ENCODE measurements around the gene SLC35G4. TPM values are rescaled to one million over a fixed set of nuclear protein-coding genes. Genes with fewer than 3 reads are reported as not detected.
"Not testable (repeated sequence)": the region's sequence is repeated elsewhere in the genome, so short reads cannot be mapped to it uniquely, and the experiment has no call there.

Gene SLC35G4
- total RNA-seq, 1 donor from 2014 or later, result not detected

DNA sequence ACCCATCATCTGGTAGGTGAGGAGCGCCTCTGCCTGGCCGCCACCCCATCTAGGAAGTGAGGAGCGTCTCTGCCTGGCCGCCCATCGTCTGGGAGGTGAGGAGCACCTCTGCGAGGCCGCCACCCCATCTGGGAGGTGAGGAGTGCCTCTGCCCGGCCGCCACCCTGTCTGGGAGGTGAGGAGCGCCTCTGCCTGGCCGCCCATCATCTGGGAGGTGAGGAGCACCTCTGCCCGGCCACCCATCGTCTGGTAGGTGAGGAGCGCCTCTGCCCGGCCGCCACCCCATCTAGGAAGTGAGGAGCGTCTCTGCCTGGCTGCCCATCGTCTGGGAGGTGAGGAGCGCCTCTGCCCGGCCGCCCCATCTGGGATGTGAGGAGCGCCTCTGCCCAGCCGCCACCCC lies 4.2 kb downstream of the SLC35G4 start:
- not testable (repeated sequence) for DNase-seq (ENCODE audit: low read depth in 2 of 2)

DNA sequence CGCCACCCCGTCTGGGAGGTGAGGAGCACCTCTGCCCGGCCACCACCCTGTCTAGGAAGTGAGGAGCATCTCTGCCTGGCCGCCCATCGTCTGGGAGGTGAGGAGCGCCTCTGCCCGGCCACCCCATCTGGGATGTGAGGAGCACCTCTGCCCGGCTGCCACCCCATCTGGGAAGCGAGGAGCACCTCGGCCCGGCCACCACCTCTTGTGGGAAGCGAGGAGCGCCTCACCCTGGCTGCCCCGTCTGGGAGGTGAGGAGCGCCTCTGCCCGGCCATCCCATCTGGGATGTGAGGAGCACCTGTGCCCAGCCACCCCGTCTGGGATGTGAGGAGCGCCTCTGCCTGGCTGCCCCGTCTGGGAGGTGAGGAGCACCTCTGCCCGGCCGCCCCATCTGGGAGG lies 4.6 kb downstream of the SLC35G4 start:
- DNase-seq (ENCODE audit: low read depth in 2 of 2), result not testable (repeated sequence)

DNA sequence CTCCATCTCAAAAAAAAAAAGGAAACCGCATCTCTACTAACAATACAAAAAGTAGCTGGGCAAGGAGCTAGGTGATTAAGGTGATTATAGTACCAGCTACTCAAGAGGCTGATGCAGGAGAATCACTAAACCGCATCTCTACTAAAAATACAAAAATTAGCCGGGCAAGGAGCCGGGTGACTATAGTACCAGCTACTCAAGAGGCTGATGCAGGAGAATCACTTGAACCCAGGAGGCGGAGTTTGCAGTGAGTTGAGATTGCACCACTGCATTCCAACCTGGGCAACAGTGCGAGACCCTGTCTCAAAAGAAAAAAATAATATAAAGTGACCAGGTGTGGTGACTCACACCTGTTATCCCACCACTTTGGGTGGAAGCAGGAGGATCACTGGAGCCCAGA lies 5.6 kb downstream of the SLC35G4 start:
- not testable (repeated sequence) for DNase-seq (ENCODE audit: low read depth in 2 of 2)

DNA sequence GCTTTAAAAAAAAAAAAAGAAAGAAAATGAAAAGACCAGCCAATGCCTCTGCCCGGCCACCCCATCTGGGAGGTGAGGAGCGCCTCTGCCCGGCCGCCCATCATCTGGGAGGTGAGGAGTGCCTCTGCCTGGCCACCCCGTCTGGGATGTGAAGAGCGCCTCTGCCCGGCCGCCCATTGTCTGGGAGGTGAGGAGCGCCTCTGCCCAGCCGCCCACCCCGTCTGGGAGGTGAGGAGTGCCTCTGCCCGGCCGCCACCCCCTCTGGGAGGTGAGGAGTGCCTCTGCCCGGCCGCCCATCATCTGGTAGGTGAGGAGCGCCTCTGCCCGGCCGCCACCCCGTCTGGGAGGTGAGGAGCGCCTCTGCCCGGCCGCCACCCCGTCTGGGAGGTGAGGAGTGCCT lies 37.9 kb downstream of the SLC35G4 start:
- DNase-seq (ENCODE audit: low read depth in 2 of 2), result not testable (repeated sequence)

DNA sequence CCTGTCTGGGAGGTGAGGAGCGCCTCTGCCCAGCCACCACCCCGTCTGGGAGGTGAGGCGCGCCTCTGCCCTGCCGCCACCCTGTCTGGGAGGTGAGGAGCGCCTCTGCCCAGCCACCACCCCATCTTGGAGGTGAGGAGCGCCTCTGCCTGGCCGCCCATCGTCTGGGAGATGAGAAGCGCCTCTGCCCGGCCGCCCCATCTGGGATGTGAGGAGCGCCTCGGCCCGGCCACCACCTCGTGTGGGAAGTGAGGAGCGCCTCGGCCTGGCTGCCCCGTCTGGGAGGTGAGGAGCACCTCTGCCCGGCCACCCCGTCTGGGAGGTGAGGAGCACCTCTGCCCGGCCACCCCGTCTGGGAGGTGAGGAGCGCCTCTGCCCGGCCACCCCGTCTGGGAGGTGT lies 38.4 kb downstream of the SLC35G4 start:
- DNase-seq (ENCODE audit: low read depth in 2 of 2), result not testable (repeated sequence)

DNA sequence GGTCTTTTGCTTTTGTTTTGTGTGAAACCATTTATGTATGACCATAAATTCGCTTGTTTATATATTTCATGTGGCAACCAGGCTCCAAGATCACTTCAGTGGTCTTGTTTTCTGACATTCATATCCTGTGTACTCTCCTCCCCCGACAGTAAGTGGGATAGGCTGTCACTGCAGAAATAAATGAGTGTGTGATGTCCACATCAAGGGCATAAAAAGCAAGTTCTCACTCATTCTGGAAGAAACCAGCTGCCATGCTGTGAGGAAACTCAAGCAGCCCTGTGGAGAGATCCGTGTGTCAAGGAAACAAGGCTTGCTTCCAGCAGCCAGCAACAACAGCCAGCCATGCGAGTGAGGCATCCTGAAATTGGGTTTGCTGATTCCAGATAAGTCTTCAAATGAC lies 40.4 kb downstream of the SLC35G4 start:
- DNase-seq (ENCODE audit: low read depth in 2 of 2), result no peak

DNA sequence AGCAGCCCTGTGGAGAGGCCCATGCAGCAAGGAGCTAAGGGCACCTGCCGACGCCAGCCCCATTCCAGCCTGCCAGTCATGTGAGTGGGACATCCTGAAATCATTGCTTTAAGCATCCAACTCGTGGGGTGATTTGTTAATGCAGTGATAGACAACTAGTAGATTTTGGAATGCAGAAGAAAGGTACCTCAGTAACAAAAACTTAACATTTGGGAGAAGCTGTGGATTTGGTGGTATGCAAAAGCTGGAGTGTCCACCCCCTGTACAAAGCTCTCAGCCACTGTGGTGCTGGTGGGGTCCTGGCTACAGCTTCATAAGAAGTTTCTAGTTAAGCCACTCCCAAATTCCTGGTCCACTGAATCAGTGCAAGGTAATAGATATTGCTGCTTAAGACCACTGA lies 42.5 kb downstream of the SLC35G4 start:
- DNase-seq (ENCODE audit: low read depth in 2 of 2), result no peak

DNA sequence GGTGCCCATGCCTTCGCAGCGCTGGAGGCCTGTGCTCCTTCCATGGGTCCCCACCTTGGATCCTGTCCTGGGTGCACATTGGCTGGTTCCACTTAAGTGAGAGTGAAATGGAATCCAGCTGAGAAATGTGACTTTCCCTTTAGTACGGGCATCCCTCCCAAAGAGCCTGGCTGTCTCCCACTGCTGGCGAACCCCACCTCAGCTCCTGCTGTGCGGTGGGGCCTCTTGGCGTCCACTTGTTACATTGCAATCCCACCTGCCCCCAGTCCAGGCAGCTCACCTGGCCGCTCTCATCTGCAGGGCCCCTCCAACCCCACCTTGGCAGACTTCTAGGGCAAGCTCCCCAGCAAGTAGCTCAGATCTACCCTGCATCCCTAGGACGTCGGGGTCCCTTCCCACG lies 44.1 kb downstream of the SLC35G4 start:
- no peak for DNase-seq (ENCODE audit: low read depth in 2 of 2)

DNA sequence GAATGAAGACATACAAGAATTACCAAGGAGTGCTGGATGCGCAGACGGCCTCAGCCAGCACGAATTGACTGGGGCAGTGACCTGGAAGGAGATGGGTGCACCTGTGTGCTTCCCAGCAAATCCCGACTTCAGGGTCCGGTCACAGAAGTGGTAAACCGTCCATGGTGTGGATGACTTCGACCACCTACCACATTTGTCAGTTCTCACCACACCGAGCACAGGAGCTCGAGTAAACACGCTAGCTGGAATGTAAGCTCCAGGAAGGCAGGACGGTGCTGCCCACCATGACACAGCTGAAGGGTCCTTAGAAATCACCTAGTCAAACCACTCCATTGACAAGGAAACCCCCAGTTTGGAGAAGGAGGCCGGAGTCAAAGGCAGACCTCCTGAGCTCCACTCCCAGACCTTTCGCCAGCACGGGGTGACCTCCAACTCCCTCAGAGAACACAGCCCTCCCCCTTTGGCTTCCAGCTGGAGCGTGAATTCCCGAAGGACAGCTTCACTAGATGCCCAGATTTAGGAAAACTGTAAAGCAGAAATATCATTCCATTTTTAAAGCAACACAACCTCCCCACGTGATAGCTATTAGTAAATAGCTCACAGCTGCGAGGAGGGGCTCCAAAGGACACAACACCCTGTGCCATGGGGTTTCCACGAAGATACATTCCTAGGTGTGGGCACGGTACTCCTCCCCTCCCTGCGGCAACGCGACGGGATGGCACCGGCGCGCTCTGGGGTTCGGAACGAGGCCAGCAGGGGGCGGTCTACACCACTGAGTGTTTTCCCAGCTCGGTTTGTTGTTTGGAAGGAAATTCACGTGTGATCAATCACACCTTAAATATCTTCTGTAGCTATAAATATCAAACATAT lies 45.6 kb downstream of the SLC35G4 start:
- DNase-seq (ENCODE audit: low read depth in 2 of 2), result peak in 1 of 2 donors; percentile 43

DNA sequence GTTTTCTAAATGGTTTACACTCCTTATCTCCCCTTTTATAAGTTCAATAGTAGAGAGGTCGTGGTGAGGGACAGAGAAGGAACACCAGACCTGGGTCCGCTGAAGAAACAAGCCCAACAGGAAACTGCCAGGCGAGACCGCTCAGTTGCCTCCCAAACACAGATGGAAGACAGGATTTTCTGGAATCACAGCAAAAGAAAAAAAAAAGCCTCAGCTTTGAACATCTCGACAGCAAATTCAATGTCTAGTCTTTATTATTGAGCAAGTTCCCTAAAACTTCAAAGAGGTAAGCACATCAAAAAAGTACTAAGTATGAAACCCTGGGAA lies 46.2 kb downstream of the SLC35G4 start:
- no peak for DNase-seq (ENCODE audit: low read depth in 2 of 2)

DNA sequence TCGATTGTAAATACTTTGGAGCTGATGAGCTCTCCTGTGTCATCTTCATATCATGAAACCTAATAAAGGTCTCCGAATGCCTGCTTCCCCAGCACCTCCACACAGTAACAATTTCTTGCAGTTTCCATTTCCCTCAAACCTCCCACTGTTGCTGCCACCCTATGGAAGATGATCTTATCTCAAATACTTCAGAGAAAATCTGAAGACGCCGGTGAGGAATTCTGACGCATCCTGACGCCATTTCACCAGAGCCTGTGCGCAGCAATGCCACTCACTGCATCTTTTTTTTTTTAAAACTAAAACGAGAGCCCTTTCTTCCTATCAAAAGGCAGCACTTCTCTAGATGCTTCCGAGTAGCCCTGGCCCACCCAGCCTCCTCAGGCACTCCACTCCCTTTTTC lies 47.8 kb downstream of the SLC35G4 start:
- no peak for DNase-seq (ENCODE audit: low read depth in 2 of 2)

DNA sequence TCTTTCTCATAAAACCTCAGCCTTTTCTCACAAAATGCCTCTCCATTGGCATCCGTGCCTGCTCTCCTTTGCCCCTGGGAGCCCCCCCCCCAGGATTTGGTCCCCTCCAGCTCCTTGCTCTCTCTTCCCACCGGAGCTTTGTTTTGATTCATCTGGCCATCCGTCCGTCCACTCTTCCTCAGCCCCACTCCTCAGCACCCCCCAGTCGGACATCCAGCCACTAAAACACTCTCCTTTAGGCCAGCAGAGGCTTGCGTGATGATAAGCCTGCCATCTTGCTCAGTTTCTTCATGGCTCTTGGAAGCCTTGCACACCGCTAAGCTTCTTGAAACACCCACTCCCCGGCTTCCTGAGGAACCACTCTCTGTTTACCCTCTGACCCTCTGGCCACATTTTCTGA lies 48.2 kb downstream of the SLC35G4 start:
- no peak for DNase-seq (ENCODE audit: low read depth in 2 of 2)

DNA sequence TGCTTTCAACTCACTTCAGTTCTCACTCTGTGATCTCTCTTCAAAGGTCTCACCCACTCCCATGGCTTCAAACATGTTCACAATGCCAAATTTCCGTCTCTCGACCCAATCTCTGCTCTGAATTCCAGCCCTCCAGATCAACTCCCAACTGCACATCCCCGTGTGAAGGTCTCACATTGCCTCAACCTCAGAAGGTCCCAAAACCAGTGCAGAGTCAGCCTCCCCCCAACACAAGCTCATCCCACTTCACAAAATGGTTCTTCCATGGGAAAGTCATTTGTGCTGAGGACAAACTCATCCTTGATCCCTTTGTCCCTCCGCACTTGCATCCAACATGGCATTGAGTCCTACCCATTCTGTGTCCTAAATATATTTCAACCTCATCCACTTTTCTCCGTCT lies 48.6 kb downstream of the SLC35G4 start:
- DNase-seq (ENCODE audit: low read depth in 2 of 2), result no peak

DNA sequence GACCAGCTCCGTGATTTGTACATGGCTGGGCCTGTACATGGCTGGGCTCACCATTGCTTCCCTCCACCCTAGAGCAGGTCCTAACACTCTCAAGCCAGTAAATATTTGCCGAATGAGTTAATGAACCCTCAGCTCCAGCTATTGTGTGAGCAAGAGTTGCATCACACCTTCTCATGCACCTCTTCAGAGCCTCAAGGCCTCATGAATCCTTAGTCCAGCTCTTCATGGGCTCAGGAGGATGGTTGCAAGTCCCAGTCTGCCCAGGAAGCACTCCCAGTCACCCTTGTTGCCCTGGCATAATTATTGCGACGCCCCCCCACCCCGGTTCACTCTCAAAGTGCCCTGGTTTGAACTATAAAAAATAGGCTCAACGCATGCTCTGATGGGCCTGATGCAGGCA lies 49.6 kb downstream of the SLC35G4 start:
- no peak for DNase-seq (ENCODE audit: low read depth in 2 of 2)

Other genes starting within 250 kb of the SLC35G4 start
- gene GNAL, start 79.7 kb downstream of the SLC35G4 start, total RNA-seq, result 0.39 and 0.51 TPM in 2 replicates
- 50.3 and 70.9 TPM in 2 replicates for gene CHMP1B, start 241.8 kb downstream of the SLC35G4 start, total RNA-seq